ENCODE measurements around the gene AQP12B.

The AQP12B gene

DNA sequence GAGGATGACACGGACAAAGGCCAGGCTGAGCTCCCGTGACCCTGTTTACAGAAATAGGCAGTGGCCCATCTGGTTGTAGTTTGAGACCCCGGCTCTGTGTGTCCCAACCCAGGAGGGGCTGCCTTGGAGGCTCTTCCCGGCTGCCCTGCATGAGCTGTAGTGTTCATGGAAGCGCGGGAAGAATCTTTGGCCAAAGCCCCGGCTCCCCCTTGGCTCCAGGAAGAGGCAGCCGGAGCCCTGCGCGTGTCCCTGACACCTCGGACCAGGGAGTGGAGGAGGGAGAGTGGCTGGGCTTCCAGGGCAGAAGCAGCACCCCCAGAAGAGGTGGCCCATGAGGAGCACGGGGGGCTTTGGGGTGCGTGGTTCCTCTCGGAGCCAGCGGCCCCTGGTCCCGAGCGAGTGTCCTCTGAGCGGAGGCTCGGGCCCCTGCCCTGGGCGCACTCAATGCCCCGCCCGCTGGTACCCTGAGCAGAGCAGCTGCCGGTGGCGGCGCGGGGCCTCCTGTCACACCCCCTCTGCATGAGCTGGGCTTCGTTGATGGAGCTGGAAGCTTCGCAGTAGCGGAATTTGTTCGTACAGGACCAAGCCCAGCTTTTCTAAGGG is 35.7 kb downstream of the AQP12B start:
- no peak for DNase-seq

- DNase-seq = no peak
Measured at GRCh38 chr2:240646176-240646899, 36.3 kb downstream of the AQP12B start.

DNA sequence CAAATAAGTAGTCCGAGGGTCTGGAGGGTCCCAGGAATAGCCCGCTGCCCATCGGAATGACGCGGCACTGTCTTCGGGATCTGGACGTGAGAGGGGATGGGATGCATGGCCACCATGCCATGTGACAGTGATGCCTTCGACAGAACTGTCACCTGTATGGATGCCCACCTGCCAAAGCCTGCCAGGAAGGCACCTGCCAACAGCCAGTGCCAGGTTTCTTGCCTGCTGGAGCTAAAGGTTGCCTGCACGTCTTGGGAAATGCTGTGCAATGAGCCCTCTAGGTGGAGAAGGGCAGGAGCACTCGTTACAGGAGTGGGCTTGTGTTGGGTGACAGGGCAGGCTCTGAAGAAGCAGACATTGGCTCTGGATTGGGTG is 36.9 kb downstream of the AQP12B start:
- DNase-seq = no peak

DNA sequence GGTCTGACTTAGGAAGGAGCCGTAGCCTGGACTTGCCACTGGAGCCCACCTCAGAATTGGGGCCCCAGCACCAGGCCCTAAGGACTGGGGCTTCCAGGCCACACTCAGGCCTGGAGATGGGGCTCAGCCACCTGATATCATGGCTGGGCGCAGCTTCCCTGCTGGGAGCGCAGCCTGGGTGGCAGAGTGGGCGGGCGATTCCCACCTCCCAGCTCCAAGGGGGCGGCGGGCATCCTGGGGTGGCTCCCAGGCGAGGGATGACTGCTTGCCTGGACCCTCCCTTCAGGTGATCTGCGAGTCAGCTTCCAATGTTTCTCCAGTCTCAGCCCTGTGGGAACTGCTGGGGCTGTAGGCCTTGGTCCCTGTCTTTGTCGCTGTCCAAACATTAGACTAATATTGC is 37.3 kb downstream of the AQP12B start:
- no peak for DNase-seq

- DNase-seq = no peak
Measured at GRCh38 chr2:240644859-240645301, 37.8 kb downstream of the AQP12B start.

DNA sequence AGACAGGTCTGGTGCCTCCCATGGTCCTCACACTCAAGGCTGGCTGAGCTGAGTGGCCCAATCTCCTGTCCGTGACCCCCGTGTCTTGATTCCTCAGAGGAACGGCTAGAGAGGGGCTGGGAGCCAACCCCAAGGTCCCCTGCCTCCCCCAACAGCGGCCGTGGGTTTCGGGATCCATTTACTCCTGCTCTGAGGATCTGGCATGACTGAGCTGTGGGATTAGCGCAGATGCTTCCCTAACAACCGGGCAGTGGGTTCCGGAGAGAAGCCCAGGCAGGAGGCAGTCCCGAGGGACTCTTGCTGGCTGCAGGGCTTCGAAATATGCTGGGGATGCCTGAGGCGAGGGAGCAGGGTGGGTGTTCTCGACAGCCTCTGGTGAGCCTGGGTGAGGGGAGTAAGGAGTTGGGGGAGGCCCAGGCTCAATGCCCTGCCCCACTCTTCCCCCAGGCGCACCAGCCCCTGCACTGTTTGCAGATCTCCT is 38.5 kb downstream of the AQP12B start:
- DNase-seq = no peak

GRCh38 chr2:240643811-240644150 is 38.9 kb downstream of the AQP12B start:
- DNase-seq = no peak

DNA sequence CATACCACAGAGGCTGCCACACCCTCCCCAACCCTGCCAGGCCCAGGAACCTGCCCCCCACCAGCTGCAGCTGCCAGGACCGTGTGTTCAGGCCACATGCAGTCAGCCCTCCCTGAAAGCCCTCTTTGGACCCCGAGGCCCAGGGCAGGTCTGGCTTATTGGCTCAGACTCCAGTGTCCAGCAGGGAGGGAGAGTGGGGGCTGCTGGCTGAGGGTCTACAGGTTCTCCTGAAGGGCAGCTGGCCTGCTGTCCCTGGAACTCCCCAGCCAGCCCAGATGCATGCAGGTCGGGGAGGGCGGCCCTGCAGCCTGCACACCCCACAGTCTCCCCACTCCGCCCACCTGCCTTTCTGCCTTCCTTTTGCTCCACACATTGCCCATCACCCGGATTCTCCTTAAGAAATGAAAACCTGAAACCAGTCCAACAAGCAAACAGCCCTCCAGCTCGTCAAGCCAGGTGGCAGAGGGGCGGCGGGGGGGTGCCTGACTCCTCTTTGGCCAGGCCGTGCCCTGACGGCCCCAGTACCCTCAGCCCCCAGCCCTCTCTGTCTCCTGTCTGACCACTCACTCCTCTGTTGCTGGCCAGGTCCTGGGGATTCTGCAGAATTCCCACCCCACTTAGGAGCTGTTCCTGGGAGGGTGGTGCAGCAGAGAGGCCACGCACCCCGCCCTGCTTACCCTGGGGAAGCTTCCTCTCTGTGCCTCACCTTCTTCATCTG is 39.4 kb downstream of the AQP12B start:
- no peak for DNase-seq

- no peak for DNase-seq
Measured at GRCh38 chr2:240642806-240643092, 39.9 kb downstream of the AQP12B start.

GRCh38 chr2:240642061-240642805 is 40.5 kb downstream of the AQP12B start:
- DNase-seq = no peak

DNA sequence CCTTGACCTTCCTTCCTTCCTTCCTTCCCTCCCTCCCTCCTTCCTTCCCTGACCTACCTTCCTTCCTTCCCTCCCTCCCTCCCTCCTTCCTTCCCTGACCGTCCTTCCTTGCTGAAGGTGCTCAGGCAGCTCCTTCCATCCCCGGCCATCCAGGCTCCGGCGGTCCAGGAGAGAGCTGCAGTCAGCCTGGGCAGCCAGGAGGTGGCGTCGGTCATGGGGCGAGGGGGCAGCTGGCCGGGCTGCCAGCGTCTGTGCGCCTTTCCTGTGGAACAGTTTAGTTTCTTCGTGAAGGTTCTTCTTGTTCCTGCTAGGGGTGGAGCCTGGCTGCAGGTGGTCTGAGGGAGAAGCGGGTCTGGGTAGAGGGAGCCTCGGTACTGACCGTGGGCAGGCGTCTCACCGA is 41.7 kb downstream of the AQP12B start:
- no peak for DNase-seq

DNA sequence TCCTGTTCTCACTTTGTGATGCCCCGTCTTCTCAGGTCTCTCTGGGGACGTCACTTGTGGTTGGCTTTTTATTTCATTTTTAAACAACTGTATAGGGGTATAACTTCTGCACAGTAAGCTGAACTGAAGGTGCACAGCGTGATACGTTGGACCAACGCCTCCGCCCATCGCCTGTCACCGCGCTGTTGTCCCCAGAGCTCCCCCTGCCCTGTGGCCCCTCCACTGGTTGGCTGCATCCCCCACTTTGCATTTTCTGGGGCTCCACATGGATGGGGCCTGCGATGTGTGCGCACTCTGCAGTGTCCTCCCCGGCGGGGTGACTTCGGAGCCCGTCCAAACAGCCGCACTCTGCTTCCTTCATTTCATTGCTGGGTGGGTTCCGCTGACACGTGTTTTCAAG is 43.1 kb downstream of the AQP12B start:
- DNase-seq = no peak

GRCh38 chr2:240638512-240639160 is 44.0 kb downstream of the AQP12B start:
- DNase-seq = no peak

- no peak for DNase-seq
Measured at GRCh38 chr2:240637901-240638345, 44.8 kb downstream of the AQP12B start.

DNA sequence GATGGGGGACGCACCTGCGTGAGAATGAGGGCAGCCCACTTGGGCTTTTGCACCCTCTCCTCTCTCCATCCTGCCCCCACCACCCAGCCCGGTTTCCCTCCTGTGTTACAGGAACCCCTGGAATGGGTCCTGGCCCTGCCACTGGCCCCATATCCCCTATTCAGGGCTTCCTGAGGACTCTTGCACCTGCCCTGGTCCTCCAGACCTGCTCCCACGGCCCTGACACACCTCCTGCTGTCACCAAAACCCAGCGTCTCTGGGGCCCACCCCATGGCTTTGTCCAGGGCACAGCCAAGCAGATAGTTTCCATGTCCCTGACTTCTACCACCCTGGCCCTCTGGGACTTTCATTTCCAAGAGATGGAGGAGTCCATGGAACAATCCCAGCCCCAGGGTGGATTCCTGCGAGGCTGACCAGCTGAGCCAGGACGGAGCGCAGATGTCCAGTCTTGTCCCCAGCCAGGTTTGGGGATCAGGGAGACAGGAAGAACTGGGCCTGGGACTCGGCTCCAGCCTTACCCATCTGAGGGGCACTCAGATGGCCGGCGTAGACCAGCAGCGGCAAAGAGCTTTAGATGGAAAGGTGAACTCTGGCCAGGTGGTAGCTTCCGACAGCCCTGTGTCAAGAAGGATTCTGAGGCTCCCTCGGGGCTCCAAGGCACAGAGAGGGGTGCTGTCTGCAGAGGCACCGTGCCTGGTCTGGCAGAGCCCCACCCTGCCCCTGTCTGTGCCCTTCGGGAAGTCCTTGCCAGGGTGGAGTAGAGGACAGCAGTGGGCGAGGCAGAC is 45.4 kb downstream of the AQP12B start:
- no peak for DNase-seq

- no peak for DNase-seq
Measured at GRCh38 chr2:240636563-240637115, 46.0 kb downstream of the AQP12B start.

- no peak for DNase-seq
Measured at GRCh38 chr2:240635998-240636547, 46.6 kb downstream of the AQP12B start.

GRCh38 chr2:240635121-240635997 is 47.3 kb downstream of the AQP12B start:
- DNase-seq = no peak

DNA sequence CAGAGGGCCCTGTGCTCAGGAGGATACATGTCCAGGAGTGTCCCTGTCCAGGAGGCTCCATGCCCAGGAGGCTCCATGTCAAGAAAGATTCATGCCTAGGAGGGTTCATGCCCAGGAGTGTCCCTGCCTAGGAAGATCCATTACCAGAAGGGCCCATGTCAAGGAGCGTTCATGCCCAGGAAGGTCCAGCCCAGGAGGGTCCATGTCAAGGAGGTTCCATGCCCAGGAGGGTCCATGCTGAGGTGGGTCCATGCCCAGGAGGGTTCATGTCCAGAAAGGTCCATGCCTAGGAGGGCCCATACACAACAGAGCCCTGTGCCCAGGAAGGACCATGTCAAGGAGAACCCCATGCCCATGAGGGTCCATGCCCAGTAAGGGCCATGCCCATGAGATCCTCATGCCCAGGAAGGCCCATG is 50.4 kb downstream of the AQP12B start:
- DNase-seq = no peak

GRCh38 chr2:240631548-240632305 is 51.0 kb downstream of the AQP12B start:
- no peak for DNase-seq
